ENCODE results near the gene AHRR.

- TF ChIP-seq CBX8 (IDR thresholded peaks at IDR 0.05; ENCODE audit: borderline replicate concordance, extremely low read depth, low read depth, low read length, poor library complexity, severe bottlenecking) = no peak
- TF ChIP-seq ZKSCAN1 (IDR thresholded peaks at IDR 0.05; ENCODE audit: low read depth, low read length) = no peak
- no peak for TF ChIP-seq NR2F6 (CRISPR knock-in tag; IDR thresholded peaks at IDR 0.05)
- TF ChIP-seq CEBPZ (IDR thresholded peaks at IDR 0.05; ENCODE audit: borderline replicate concordance, low read depth, low read length) = no peak
- no peak for TF ChIP-seq SIN3A (IDR thresholded peaks at IDR 0.05; ENCODE audit: borderline replicate concordance in 2 of 2, control insufficient read depth in 1 of 2, low read depth in 2 of 2, low read length in 2 of 2)
Observed at GRCh38 chr5:405421-405820, 83.9 kb downstream of the AHRR start.
